ENCODE measurements around the gene NEU1. TPM values are rescaled to one million over a fixed set of nuclear protein-coding genes. Genes with fewer than 3 reads are reported as not detected.
"Not testable (repeated sequence)": the region's sequence is repeated elsewhere in the genome, so short reads cannot be mapped to it uniquely, and the experiment has no call there.

The NEU1 gene
- total RNA-seq, 2 experiments from 2014 or later = 13.0 to 13.4 TPM

GRCh38 chr6:31865205-31866118 is 2.8 kb upstream of the NEU1 start:
- intact Hi-C loops (cut with micrococcal nuclease) = no loop called here
- no peak for DNase-seq
- Mint-ChIP-seq H3K36me3 (peaks cover 2% of the 10 kb centered on the region), H3K27me3 (peaks cover 2% of the 10 kb centered on the region), H3K4me1 (ENCODE audit: low read depth) (peaks cover 20% of the 10 kb centered on the region), H3K9me3 (no peaks in the 10 kb centered on the region), H3K27ac (no peak overlapping the region), H3K4me3 (no peak overlapping the region)
- POLR2A ChIA-PET = no interaction called here
- CTCF ChIA-PET = interaction anchor here (0.6 kb wide), 1 partner anchor 73 kb away, joined by 3 read pairs; no protein-coding TSS in a partner anchor

DNA sequence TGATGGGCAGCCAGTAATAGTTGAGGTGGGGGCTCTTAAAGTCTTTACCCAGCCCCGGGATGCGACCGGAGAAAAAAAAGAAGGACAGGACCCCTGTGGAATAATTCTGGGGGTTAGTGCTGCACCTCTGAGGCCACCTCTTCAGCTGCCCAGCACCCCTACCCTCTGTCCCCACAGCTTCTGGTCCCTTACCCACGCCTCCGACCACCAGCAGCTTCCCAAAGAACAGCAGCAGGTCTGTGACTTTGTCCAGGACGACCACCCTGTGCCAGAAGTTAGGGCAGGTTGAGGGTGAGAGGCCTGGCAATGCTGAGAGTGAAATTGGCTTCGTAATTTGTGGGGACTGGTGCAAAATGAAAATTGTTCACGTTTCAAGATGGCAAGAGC is 2.2 kb upstream of the NEU1 start:
- Mint-ChIP-seq H3K4me1 (ENCODE audit: low read depth) (peaks cover 20% of the 10 kb centered on the region), H3K27ac (no peak overlapping the region), H3K4me3 (no peak overlapping the region), H3K27me3 (peaks cover 2% of the 10 kb centered on the region), H3K9me3 (no peaks in the 10 kb centered on the region), H3K36me3 (peaks cover 3% of the 10 kb centered on the region)
- intact Hi-C loops (cut with micrococcal nuclease) = no loop called here
- CTCF ChIA-PET = interaction anchor here (0.7 kb wide), 1 partner anchor 272 kb away, joined by 3 read pairs; no protein-coding TSS in a partner anchor
- POLR2A ChIA-PET = no interaction called here
- no peak for DNase-seq

- H3K27me3 Mint-ChIP-seq; intact Hi-C loops (cut with micrococcal nuclease); H3K9me3 Mint-ChIP-seq; DNase-seq; H3K36me3 Mint-ChIP-seq: not testable (repeated sequence)
- peaks cover 20% of the 10 kb centered on the region for H3K4me1 Mint-ChIP-seq (ENCODE audit: low read depth)
- peak overlapping the region; percentile 95 for H3K4me3 Mint-ChIP-seq
- H3K27ac Mint-ChIP-seq = peak overlapping the region; percentile 89
- ChIA-PET POLR2A (interaction anchor here (0.6 to 2.0 kb wide), 5 partner anchors 34 to 199 kb away, joined by 3 to 11 read pairs (median 5); partner anchors contain the start of genes CSNK2B, EHMT2 and GPANK1), CTCF (interaction anchor here (0.7 to 2.2 kb wide), 9 partner anchors 28 to 271 kb away, joined by 3 to 11 read pairs (median 4); partner anchors contain the start of genes DDAH2, HSPA1B and VARS1)
Measured at GRCh38 chr6:31864123-31864562, 1.5 kb upstream of the NEU1 start.

DNA sequence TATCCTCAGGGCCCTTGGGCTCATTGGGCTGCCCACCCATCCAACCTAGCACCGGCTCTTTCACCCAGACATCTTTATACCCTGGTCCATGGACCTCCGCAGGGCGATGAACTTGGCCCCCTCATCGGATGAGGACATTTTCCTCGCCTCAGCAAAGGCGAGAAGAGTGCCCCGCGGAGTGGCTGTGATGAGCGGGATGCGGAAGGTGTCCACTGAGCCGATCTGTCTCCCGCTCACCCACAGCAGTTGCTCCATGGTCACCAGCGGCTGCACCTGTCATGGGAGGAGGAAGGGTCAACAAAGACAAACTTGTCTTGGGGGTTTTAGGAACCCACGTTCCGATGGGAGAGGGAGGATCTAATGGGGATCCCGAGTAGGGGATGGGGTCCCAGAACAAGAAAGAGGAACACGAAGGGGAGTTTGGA is 690 bp downstream of the NEU1 start:
- CTCF ChIA-PET = interaction anchor here (1.8 to 2.0 kb wide), 2 partner anchors 35 to 62 kb away, joined by 4 to 8 read pairs; partner anchors contain the start of gene HSPA1B

DNA sequence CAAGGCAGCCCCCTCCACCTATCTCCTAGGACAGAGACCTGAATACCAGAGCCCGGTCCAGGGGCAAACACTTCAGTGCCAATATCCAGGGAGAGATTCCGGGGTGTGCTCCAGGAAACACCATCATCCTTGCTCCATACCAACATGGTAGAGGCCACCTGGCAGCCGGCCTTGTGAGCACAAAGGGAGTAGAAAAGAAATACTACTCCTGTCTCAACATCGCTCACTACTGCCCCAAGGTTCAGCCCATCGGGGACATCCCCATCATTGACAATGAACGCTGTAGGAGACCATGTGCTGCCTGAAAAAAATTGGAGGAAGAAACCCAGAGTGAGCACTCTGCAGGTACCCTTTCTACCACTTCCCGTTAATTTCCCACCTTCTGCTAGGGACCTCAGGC is 1.5 kb downstream of the NEU1 start:
- H3K27ac Mint-ChIP-seq = no peak overlapping the region
- ChIA-PET CTCF (no interaction called here), POLR2A (no interaction called here)
- H3K36me3 Mint-ChIP-seq = peaks cover 12% of the 10 kb centered on the region
- no peak for DNase-seq
- H3K4me3 Mint-ChIP-seq = peak overlapping the region; percentile 95
- no peaks in the 10 kb centered on the region for H3K9me3 Mint-ChIP-seq
- intact Hi-C loops (cut with micrococcal nuclease) = no loop called here
- H3K4me1 Mint-ChIP-seq (ENCODE audit: low read depth) = peaks cover 20% of the 10 kb centered on the region
- peaks cover 2% of the 10 kb centered on the region for H3K27me3 Mint-ChIP-seq

More for the DNA sequence above, 690 bp downstream of the NEU1 start:
- DNase-seq = no peak
- H3K27ac Mint-ChIP-seq = peak overlapping the region; percentile 89
- peaks cover 20% of the 10 kb centered on the region for H3K4me1 Mint-ChIP-seq (ENCODE audit: low read depth)
- no peaks in the 10 kb centered on the region for H3K9me3 Mint-ChIP-seq
- peaks cover 12% of the 10 kb centered on the region for H3K36me3 Mint-ChIP-seq
- peak overlapping the region; percentile 95 for H3K4me3 Mint-ChIP-seq
- intact Hi-C loops (cut with micrococcal nuclease) = no loop called here
- POLR2A ChIA-PET = interaction anchor here (1.7 to 2.0 kb wide), 2 partner anchors 24 to 36 kb away, joined by 6 to 9 read pairs; partner anchors contain the start of gene EHMT2
- H3K27me3 Mint-ChIP-seq = peaks cover 2% of the 10 kb centered on the region

- intact Hi-C loops (cut with micrococcal nuclease) = no loop called here
- CTCF ChIA-PET = no interaction called here
- H3K36me3 Mint-ChIP-seq = peaks cover 12% of the 10 kb centered on the region
- POLR2A ChIA-PET = no interaction called here
- no peaks in the 10 kb centered on the region for H3K9me3 Mint-ChIP-seq
- H3K27me3 Mint-ChIP-seq = peaks cover 2% of the 10 kb centered on the region
- no peak overlapping the region for H3K4me3 Mint-ChIP-seq
- H3K4me1 Mint-ChIP-seq (ENCODE audit: low read depth) = peaks cover 20% of the 10 kb centered on the region
- DNase-seq = no peak
- H3K27ac Mint-ChIP-seq = no peak overlapping the region
Measured at GRCh38 chr6:31860349-31860748, 2.3 kb downstream of the NEU1 start.

- peaks cover 2% of the 10 kb centered on the region for H3K27me3 Mint-ChIP-seq
- CTCF ChIA-PET = interaction anchor here (1.0 kb wide), 1 partner anchor 130 kb away, joined by 3 read pairs; no protein-coding TSS in a partner anchor
- intact Hi-C loops (cut with micrococcal nuclease) = no loop called here
- H3K36me3 Mint-ChIP-seq = peaks cover 12% of the 10 kb centered on the region
- POLR2A ChIA-PET = no interaction called here
- peaks cover 20% of the 10 kb centered on the region for H3K4me1 Mint-ChIP-seq (ENCODE audit: low read depth)
- DNase-seq = no peak
- no peaks in the 10 kb centered on the region for H3K9me3 Mint-ChIP-seq
- no peak overlapping the region for H3K27ac Mint-ChIP-seq
- H3K4me3 Mint-ChIP-seq = no peak overlapping the region
Measured at GRCh38 chr6:31859923-31860322, 2.7 kb downstream of the NEU1 start.

- intact Hi-C loops (cut with micrococcal nuclease) = no loop called here
- Mint-ChIP-seq H3K27me3 (peaks cover 2% of the 10 kb centered on the region), H3K9me3 (no peaks in the 10 kb centered on the region), H3K36me3 (peaks cover 12% of the 10 kb centered on the region), H3K4me1 (ENCODE audit: low read depth) (peaks cover 17% of the 10 kb centered on the region), H3K27ac (no peak overlapping the region), H3K4me3 (no peak overlapping the region)
- CTCF ChIA-PET = interaction anchor here (1.0 kb wide), 1 partner anchor 129 kb away, joined by 3 read pairs; no protein-coding TSS in a partner anchor
- POLR2A ChIA-PET = no interaction called here
- DNase-seq = no peak
Measured at GRCh38 chr6:31858707-31859106, 3.9 kb downstream of the NEU1 start.

DNA sequence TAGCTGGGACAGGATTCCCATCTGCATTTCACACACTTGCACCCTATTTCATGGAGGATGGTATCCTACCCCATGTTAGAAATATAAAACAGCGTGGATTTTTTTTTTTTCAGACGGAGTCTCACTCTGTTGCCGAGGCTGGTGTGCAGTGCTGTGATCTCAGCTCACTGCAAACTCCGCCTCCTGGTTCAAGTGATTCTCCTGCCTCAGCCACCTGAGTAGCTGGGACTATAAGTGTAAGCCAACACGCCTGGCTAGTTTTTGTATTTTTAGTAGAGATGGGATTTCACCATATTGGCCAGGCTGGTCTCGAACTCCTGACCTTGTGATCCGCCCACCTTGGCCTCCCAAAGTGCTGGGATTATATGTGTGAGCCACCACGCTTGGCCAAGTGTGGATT is 4.8 kb downstream of the NEU1 start:
- H3K27me3 Mint-ChIP-seq; CTCF ChIA-PET; POLR2A ChIA-PET; DNase-seq; H3K9me3 Mint-ChIP-seq; H3K27ac Mint-ChIP-seq; H3K4me3 Mint-ChIP-seq; intact Hi-C loops (cut with micrococcal nuclease): not testable (repeated sequence)
- H3K36me3 Mint-ChIP-seq = peaks cover 12% of the 10 kb centered on the region
- H3K4me1 Mint-ChIP-seq (ENCODE audit: low read depth) = peaks cover 14% of the 10 kb centered on the region

- CTCF ChIA-PET; intact Hi-C loops (cut with micrococcal nuclease); DNase-seq; H3K4me3 Mint-ChIP-seq; H3K27ac Mint-ChIP-seq; H3K36me3 Mint-ChIP-seq; POLR2A ChIA-PET; H3K4me1 Mint-ChIP-seq (ENCODE audit: low read depth); H3K27me3 Mint-ChIP-seq; H3K9me3 Mint-ChIP-seq: not testable (repeated sequence)
Measured at GRCh38 chr6:31851980-31852718, 10.5 kb downstream of the NEU1 start.

DNA sequence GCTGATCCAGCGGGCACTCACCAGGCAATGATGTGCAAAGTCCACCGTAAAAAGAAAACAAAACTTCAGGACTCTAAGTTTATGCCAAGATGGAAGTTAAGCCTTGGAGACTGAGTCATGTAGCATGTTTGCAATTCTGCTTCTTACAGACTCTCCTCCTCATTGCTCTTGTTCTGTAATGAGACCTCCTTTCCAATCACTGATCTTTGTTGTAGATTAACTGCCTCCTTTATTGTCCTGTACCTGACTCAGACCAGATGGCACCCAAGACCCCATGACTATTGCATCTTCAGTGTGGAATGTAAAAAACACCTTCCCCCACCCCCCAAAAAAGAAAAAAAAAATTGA is 11.2 kb downstream of the NEU1 start:
- ChIA-PET CTCF (no interaction called here), POLR2A (no interaction called here)
- no peak for DNase-seq
- Mint-ChIP-seq H3K9me3 (peaks cover 6% of the 10 kb centered on the region), H3K4me3 (no peak overlapping the region), H3K4me1 (ENCODE audit: low read depth) (no peaks in the 10 kb centered on the region), H3K27me3 (no peaks in the 10 kb centered on the region), H3K36me3 (peaks cover 6% of the 10 kb centered on the region), H3K27ac (no peak overlapping the region)
- intact Hi-C loops (cut with micrococcal nuclease) = no loop called here

Data from activated CD4-positive, alpha-beta memory T cell treated with anti-CD3 and anti-CD28 coated beads for 36 hours (primary cell).